Stimulated activated memory B cell treated with anti-CD40 and anti-IgM and Interleukin-4, amounts not matched to agents 10 μg/mL and 1 μg/mL and 100 μg/mL, for 72 hours (primary cell): ENCODE data around the gene LRRC47.
"Not testable (repeated sequence)": the region's sequence is repeated elsewhere in the genome, so short reads cannot be mapped to it uniquely, and the experiment has no call there.

Experiments used
- ATAC-seq: fragments of 150-1000 bp; cut with Tn5 transposase; 2 replicates; pipeline ENCODE4 v1.10.0; 2021
- H3K27ac Mint-ChIP-seq: one replicate; pipeline ENCODE4 v1.8.0; 2022; ENCODE audit warnings: mild to moderate bottlenecking, mixed read lengths
- H3K27me3 Mint-ChIP-seq: one replicate; pipeline ENCODE4 v1.8.0; 2022; ENCODE audit warnings: mixed read lengths
- H3K36me3 Mint-ChIP-seq: one replicate; pipeline ENCODE4 v1.8.0; 2022; ENCODE audit warnings: mixed read lengths
- H3K4me1 Mint-ChIP-seq: one replicate; pipeline ENCODE4 v1.8.0; 2022; ENCODE audit warnings: mixed read lengths
- H3K4me3 Mint-ChIP-seq: one replicate; pipeline ENCODE4 v1.8.0; 2022; ENCODE audit warnings: mild to moderate bottlenecking, moderate library complexity, mixed read lengths
- H3K9me3 Mint-ChIP-seq: one replicate; pipeline ENCODE4 v1.8.0; 2022; ENCODE audit warnings: mixed read lengths

The LRRC47 gene

DNA sequence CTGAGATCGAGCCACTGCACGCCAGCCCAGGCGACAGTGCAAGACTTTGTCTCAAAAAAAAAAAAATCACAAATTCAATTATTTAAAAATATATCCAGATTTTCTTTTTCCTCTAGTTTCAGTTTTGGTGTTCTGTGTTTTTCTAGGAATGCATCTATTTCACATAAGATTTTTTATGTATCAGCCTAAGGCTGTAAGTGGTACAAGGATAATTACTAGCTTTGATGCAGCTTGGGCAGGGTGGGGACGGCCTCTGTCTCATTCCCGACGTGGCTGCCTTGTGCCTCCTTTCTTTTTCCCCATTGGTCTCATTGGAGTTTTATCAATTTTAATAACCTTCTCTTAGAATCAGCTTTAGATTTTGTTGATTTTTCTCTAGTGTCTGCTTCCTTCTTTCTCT lies 37.1 kb downstream of the LRRC47 start:
- H3K4me1 Mint-ChIP-seq, result no peaks in the 10 kb centered on the region
- H3K27me3 Mint-ChIP-seq, result peaks cover 76% of the 10 kb centered on the region
- no peaks in the 10 kb centered on the region for H3K36me3 Mint-ChIP-seq
- H3K4me3 Mint-ChIP-seq, result no peak overlapping the region
- no peak overlapping the region for H3K27ac Mint-ChIP-seq
- no peaks in the 10 kb centered on the region for H3K9me3 Mint-ChIP-seq
- no peak for ATAC-seq

DNA sequence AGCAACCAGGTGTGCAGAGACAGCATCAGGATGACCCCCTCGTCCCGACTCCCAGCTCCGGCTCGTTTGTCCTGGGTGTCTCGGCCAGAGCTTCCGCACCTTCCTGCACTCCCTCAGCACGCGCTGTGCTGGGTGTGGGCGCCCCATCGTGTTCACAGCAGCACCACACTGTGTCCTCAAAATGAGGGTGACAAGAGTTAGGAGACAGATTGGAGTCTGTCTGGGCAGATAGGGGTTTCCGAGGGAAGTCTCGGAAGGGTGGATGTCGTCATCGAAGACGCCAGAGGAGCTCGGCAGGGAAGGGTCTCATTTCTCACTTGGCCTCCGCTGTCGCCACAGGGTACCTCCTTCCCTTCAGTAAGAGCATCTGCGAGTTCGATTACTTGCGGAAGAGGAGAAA lies 39.9 kb downstream of the LRRC47 start:
- Mint-ChIP-seq H3K4me3 (no peak overlapping the region), H3K27me3 (peaks cover 68% of the 10 kb centered on the region), H3K27ac (no peak overlapping the region), H3K4me1 (no peaks in the 10 kb centered on the region), H3K9me3 (no peaks in the 10 kb centered on the region), H3K36me3 (no peaks in the 10 kb centered on the region)
- ATAC-seq, result no peak

GRCh38 chr1:3753656-3754454 lies 42.4 kb downstream of the LRRC47 start:
- Mint-ChIP-seq H3K36me3 (no peaks in the 10 kb centered on the region), H3K4me1 (no peaks in the 10 kb centered on the region), H3K4me3 (no peak overlapping the region), H3K9me3 (no peaks in the 10 kb centered on the region), H3K27me3 (peaks cover 46% of the 10 kb centered on the region), H3K27ac (no peak overlapping the region)
- ATAC-seq, result no peak

GRCh38 chr1:3752400-3752945 lies 43.8 kb downstream of the LRRC47 start, which contains the start of gene CCDC27:
Gene CCDC27 (plus strand): TSS chr1:3752450. CDS start chr1:3752482, 32 bp downstream.
- no peak for ATAC-seq
- H3K9me3 Mint-ChIP-seq, result no peaks in the 10 kb centered on the region
- H3K4me1 Mint-ChIP-seq, result peaks cover 9% of the 10 kb centered on the region
- no peak within 1 kb of the TSS for H3K27ac Mint-ChIP-seq
- peaks cover 38% of the 10 kb centered on the region for H3K27me3 Mint-ChIP-seq
- H3K4me3 Mint-ChIP-seq, result no peak within 1 kb of the TSS
- no peaks in the 10 kb centered on the region for H3K36me3 Mint-ChIP-seq

GRCh38 chr1:3750741-3751140 lies 45.6 kb downstream of the LRRC47 start:
- no peaks in the 10 kb centered on the region for H3K9me3 Mint-ChIP-seq
- H3K27me3 Mint-ChIP-seq, result peaks cover 25% of the 10 kb centered on the region
- H3K27ac Mint-ChIP-seq, result no peak overlapping the region

GRCh38 chr1:3749512-3749911 lies 46.8 kb downstream of the LRRC47 start:
- Mint-ChIP-seq H3K4me1 (peaks cover 32% of the 10 kb centered on the region), H3K9me3 (no peaks in the 10 kb centered on the region), H3K27me3 (peaks cover 16% of the 10 kb centered on the region), H3K36me3 (peaks cover 5% of the 10 kb centered on the region), H3K27ac (no peak overlapping the region), H3K4me3 (no peak overlapping the region)
- no peak for ATAC-seq

More at GRCh38 chr1:3750741-3751140, 45.6 kb downstream of the LRRC47 start:
- Mint-ChIP-seq H3K36me3 (no peaks in the 10 kb centered on the region), H3K4me1 (peaks cover 20% of the 10 kb centered on the region), H3K4me3 (no peak overlapping the region)
- no peak for ATAC-seq

DNA sequence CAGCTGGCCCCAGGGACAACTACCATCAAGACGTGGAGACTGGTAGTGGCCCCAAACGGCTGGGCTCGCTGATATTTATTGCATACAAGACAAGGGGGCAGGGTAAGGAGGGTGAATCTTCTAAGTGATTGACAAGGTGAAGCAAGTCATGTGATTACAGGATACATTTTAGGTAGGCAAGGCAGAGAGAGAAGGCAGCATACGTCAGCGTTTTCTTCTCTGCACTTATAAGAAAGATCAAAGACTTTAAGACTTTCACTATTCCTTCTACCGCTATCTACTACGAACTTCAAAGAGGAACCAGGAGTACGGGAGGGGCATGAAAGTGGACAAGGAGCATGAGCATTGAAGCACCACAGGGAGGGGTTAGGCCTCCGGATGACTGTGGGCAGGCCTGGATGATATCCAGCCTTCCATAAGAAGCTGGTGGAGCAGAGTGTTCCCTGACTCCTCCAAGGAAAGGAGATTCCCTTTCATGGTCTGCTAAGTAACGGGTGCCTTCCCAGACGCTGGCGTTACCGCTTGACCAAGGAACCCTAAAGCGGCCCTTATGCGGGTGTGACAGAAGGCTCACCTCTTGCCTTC lies 47.9 kb downstream of the LRRC47 start:
- not testable (repeated sequence) for H3K27ac Mint-ChIP-seq, ATAC-seq
- peak overlapping the region; percentile 79 for H3K4me3 Mint-ChIP-seq

DNA sequence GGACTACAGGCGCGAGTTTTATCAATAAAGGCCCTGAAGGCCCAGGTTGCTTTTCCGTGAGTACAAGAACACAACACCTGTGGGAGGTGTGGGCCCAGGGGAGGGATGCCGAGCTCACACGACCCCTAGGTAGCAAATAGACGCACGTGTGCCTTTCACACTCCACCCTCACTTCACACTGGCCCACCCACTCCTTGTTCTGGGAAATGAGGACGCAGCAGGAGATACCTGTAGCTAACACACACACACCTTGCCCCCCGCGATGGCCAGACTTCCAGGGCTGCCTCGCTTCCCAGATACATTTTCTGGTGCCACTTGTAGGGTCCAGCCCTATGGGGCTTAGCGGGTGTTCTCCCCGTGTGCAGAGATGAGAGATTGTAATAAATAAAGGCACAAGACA lies 48.4 kb downstream of the LRRC47 start:
- no peaks in the 10 kb centered on the region for H3K9me3 Mint-ChIP-seq
- ATAC-seq, result no peak
- peak overlapping the region; percentile 79 for H3K4me3 Mint-ChIP-seq
- H3K27ac Mint-ChIP-seq, result peak overlapping the region; percentile 71
- peaks cover 16% of the 10 kb centered on the region for H3K27me3 Mint-ChIP-seq
- H3K36me3 Mint-ChIP-seq, result peaks cover 5% of the 10 kb centered on the region
- H3K4me1 Mint-ChIP-seq, result peaks cover 33% of the 10 kb centered on the region

More for the DNA sequence above, 47.9 kb downstream of the LRRC47 start:
- not testable (repeated sequence) for H3K36me3 Mint-ChIP-seq, H3K9me3 Mint-ChIP-seq
- Mint-ChIP-seq H3K4me1 (peaks cover 33% of the 10 kb centered on the region), H3K27me3 (peaks cover 16% of the 10 kb centered on the region)

DNA sequence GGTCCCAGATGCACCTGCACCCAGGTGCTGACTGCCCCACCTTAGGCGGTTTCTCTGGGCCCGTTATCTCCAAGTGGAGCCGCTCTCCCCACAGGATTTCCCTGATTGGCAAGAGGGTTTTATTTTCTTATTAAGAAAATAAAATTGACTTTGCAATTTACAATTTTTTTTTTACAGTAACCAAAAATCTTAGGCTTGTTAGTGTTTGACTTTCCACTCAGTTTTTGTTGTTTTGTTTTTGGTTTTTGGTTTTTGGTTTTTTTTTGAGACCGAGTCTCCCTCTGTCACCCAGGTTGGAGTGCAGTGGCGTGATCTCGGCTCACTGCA lies 48.8 kb downstream of the LRRC47 start:
- H3K4me3 Mint-ChIP-seq, result peak overlapping the region; percentile 79
- peaks cover 33% of the 10 kb centered on the region for H3K4me1 Mint-ChIP-seq
- H3K27ac Mint-ChIP-seq, result peak overlapping the region; percentile 71
- H3K9me3 Mint-ChIP-seq, result no peaks in the 10 kb centered on the region
- H3K36me3 Mint-ChIP-seq, result peaks cover 5% of the 10 kb centered on the region
- H3K27me3 Mint-ChIP-seq, result peaks cover 13% of the 10 kb centered on the region
- no peak for ATAC-seq

DNA sequence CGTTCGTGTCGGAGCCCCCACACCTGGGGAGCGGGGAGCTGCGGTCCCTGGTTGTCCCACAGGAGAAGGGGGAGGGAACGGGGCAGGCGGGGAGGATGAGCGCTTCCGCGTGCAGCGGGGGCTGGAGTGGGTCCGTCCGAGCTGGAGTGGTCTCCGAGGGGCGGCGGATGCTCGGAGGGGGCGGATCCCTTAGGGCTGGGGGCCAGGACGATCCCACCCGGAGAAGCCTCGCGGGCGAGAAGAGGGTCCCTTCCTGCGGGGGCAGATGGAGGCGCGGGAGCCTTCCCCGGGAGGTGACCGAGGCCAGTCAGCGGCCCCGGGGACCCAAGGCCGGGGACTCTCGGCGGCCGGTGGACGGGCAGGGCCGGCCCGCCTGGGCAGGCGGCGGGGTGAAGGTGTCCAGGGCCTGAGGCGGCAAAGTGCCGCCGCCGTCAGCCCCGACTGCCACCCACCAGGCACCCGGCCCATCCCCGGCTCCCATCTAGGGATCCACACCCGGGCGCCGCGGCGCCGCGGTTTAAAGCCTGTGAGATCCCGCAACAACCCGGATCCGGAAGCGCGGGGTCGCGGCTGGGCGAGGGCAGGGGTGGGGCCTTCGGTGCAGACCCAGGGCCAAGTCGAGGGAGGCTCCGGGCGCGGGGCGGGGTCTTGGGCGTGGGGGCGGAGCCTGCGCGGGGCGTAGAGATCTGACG lies 49.3 kb downstream of the LRRC47 start:
- peaks cover 5% of the 10 kb centered on the region for H3K36me3 Mint-ChIP-seq
- H3K27me3 Mint-ChIP-seq, result peaks cover 8% of the 10 kb centered on the region
- peaks cover 33% of the 10 kb centered on the region for H3K4me1 Mint-ChIP-seq
- peak overlapping the region; percentile 71 for H3K27ac Mint-ChIP-seq
- peak; percentile 95 for ATAC-seq
- H3K4me3 Mint-ChIP-seq, result peak overlapping the region; percentile 79
- no peaks in the 10 kb centered on the region for H3K9me3 Mint-ChIP-seq

GRCh38 chr1:3746389-3746829 lies 49.9 kb downstream of the LRRC47 start:
- peak overlapping the region; percentile 79 for H3K4me3 Mint-ChIP-seq
- H3K9me3 Mint-ChIP-seq, result no peaks in the 10 kb centered on the region
- peak overlapping the region; percentile 71 for H3K27ac Mint-ChIP-seq
- peaks cover 10% of the 10 kb centered on the region for H3K36me3 Mint-ChIP-seq
- peaks cover 38% of the 10 kb centered on the region for H3K4me1 Mint-ChIP-seq
- ATAC-seq, result peak; percentile 18
- peaks cover 3% of the 10 kb centered on the region for H3K27me3 Mint-ChIP-seq

- no peaks in the 10 kb centered on the region for H3K9me3 Mint-ChIP-seq
- H3K27me3 Mint-ChIP-seq, result no peaks in the 10 kb centered on the region
- no peak for ATAC-seq
- peak overlapping the region; percentile 79 for H3K4me3 Mint-ChIP-seq
- peaks cover 11% of the 10 kb centered on the region for H3K36me3 Mint-ChIP-seq
- peak overlapping the region; percentile 71 for H3K27ac Mint-ChIP-seq
- H3K4me1 Mint-ChIP-seq, result peaks cover 39% of the 10 kb centered on the region
Measured at GRCh38 chr1:3745590-3746381, 50.5 kb downstream of the LRRC47 start.

DNA sequence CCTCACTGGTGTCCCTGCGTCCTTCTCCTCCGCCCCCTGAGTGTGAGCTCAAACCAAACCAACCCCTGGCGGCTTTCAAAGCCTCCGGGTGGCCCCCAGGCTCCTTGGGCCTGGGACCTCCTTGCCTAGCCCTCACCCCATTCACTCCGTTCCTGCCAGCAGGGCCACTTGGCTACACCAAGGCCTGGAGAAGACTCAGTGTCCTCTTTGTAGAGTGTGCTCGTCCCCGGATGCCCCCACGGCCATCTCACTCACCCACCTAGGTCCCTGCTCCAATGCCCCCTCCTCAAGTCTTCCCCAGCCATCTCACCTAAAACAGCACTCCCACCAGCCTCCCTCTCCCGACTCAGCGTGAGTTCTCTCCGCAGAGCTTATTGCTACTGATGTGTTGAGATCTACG lies 51.2 kb downstream of the LRRC47 start:
- no peaks in the 10 kb centered on the region for H3K27me3 Mint-ChIP-seq
- peaks cover 39% of the 10 kb centered on the region for H3K4me1 Mint-ChIP-seq
- no peak overlapping the region for H3K27ac Mint-ChIP-seq
- no peak for ATAC-seq
- peaks cover 11% of the 10 kb centered on the region for H3K36me3 Mint-ChIP-seq
- no peak overlapping the region for H3K4me3 Mint-ChIP-seq
- no peaks in the 10 kb centered on the region for H3K9me3 Mint-ChIP-seq

DNA sequence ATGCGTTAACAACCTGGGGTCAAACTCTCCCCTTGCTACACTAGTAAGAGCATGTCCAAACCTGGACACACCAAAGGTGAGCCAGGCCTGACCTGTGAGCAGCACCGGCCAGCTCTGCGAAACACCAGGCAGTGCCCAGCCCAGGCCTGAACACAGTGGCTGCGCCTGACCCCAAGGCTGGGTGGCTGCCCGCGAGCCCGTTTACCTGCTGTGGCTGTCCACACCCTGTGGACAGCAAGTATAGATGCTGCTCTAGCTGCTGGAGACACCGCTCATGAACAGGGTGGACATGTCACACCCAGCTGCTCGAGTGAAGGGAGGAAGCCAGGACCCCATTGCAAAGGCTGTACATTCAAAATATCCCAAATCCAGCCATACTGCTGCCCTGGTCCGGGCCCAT lies 51.7 kb downstream of the LRRC47 start:
- ATAC-seq, result no peak
- Mint-ChIP-seq H3K4me3 (no peak overlapping the region), H3K9me3 (no peaks in the 10 kb centered on the region), H3K36me3 (peaks cover 11% of the 10 kb centered on the region), H3K27me3 (no peaks in the 10 kb centered on the region), H3K4me1 (peaks cover 39% of the 10 kb centered on the region), H3K27ac (no peak overlapping the region)

DNA sequence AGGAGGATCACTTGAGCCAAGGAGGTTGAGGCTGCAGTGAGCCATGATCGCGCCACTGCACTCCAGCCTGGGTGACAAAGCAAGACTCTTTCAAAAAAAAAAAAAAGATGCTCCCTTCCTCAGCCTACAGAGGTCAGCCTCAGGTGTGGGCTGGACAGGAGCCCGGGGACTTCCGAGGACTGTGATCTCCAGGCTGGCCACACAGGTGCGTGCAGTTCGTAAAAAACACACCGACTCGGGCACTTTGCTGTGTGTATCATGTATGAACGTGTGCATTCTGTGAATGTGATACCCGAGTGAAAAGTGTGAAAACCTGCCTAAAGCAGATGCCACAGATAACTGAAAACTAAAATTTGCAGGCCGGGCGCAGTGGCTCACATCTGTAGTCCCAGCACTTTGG lies 52.5 kb downstream of the LRRC47 start:
- no peaks in the 10 kb centered on the region for H3K27me3 Mint-ChIP-seq
- peaks cover 11% of the 10 kb centered on the region for H3K36me3 Mint-ChIP-seq
- H3K4me3 Mint-ChIP-seq, result no peak overlapping the region
- no peaks in the 10 kb centered on the region for H3K9me3 Mint-ChIP-seq
- H3K27ac Mint-ChIP-seq, result no peak overlapping the region
- H3K4me1 Mint-ChIP-seq, result peaks cover 39% of the 10 kb centered on the region
- ATAC-seq, result no peak
